Measurements from ENCODE around the gene TRMT10A. TPM values are rescaled to one million over a fixed set of nuclear protein-coding genes. Genes with fewer than 3 reads are reported as not detected.
"Not testable (repeated sequence)": the region's sequence is repeated elsewhere in the genome, so short reads cannot be mapped to it uniquely, and the experiment has no call there.

TRMT10A gene
- total RNA-seq, 1 donor from 2014 or later: 5.5 TPM

DNA sequence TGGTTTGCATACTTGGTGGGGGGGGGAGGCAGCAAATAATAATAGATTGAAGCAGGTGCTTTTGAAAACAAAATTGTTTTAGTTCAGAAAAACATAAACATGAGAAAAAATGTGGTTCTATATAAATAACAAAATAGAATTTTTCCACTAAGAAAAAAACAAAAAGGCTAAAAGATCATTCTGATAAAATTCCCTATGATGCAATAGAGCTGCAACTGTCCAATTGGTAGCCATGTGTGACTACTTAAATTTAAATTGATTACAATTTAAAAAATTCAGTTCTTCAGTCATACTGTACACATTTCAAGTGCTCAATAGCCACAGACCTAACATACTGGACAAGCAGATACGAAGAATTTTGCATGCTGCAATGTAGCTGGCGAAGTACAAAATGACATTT is 11.0 kb downstream of the TRMT10A start:
- no peaks in the 10 kb centered on the region for H3K36me3 Mint-ChIP-seq
- no peak overlapping the region for H3K27ac Mint-ChIP-seq
- TF ChIP-seq, protein P1, sequence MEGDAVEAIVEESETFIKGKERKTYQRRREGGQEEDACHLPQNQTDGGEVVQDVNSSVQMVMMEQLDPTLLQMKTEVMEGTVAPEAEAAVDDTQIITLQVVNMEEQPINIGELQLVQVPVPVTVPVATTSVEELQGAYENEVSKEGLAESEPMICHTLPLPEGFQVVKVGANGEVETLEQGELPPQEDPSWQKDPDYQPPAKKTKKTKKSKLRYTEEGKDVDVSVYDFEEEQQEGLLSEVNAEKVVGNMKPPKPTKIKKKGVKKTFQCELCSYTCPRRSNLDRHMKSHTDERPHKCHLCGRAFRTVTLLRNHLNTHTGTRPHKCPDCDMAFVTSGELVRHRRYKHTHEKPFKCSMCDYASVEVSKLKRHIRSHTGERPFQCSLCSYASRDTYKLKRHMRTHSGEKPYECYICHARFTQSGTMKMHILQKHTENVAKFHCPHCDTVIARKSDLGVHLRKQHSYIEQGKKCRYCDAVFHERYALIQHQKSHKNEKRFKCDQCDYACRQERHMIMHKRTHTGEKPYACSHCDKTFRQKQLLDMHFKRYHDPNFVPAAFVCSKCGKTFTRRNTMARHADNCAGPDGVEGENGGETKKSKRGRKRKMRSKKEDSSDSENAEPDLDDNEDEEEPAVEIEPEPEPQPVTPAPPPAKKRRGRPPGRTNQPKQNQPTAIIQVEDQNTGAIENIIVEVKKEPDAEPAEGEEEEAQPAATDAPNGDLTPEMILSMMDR (IDR thresholded peaks at IDR 0.05; ENCODE audit: unreplicated experiment): no peak
- H3K27me3 Mint-ChIP-seq (ENCODE audit: low read depth): no peaks in the 10 kb centered on the region
- DNase-seq (ENCODE audit: low spot score in 2 of 2, unreplicated experiment in 2 of 2): no peak
- no peaks in the 10 kb centered on the region for H3K9me3 Mint-ChIP-seq
- no peak overlapping the region for H3K4me3 Mint-ChIP-seq
- no peaks in the 10 kb centered on the region for H3K4me1 Mint-ChIP-seq

DNA sequence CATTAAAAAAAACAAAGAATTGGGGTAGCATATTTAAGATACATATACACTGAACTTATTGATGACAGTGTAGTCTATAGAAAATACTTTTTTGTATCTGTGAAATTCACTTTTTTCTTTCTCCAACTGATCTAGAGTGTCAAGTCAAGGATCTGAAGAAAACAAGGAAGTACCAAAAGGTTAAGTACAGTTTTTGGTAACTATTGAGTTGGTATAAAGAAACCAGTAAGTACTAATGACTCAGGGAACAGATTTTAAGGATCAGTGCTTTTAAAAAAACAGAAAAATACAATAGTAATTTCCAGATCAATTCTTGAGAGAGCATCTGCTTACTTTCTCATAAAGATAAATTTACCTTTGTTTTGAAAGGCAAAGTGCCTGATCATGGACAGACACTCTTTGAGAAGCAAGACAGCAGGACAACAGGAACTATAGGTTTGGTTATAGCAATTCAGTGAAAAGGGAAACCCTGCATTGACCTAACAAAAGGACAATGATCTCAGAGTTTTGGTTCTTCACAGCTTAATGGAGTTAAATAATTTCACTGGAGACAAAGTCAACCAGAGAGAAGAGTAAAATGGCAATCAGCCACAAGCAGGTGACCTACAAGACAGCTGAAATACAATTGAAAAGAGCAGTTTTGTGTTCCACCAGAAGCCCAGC is 23.4 kb downstream of the TRMT10A start:
- no peak overlapping the region for H3K4me3 Mint-ChIP-seq
- no peak overlapping the region for H3K27ac Mint-ChIP-seq
- H3K9me3 Mint-ChIP-seq: peaks cover 8% of the 10 kb centered on the region
- H3K4me1 Mint-ChIP-seq: no peaks in the 10 kb centered on the region
- H3K27me3 Mint-ChIP-seq (ENCODE audit: low read depth): peaks cover 4% of the 10 kb centered on the region
- no peaks in the 10 kb centered on the region for H3K36me3 Mint-ChIP-seq
- DNase-seq (ENCODE audit: low spot score in 2 of 2, unreplicated experiment in 2 of 2): no peak
- TF ChIP-seq, protein P1 (IDR thresholded peaks at IDR 0.05; ENCODE audit: unreplicated experiment): no peak

DNA sequence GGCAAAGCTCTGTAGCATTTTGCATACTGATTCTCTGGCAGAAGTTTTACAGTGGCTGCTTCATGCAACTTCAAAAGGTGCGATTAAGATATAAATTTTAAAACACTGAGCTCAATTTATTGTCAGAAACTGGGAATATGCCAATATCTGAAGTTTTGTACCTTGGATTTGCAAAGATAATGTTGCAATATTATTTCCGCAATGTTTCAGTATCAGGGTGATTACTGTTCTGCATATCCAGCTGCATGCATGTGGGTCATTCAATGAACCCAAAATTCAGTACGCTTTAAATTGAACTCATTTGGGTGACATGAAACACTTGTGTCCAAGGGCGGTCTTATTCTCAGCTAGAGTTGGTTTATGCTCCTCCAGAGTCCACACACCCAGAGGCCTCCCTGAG is 26.2 kb downstream of the TRMT10A start:
- TF ChIP-seq, protein P1 (IDR thresholded peaks at IDR 0.05; ENCODE audit: unreplicated experiment): no peak
- Mint-ChIP-seq H3K4me1 (no peaks in the 10 kb centered on the region), H3K27ac (no peak overlapping the region), H3K4me3 (no peak overlapping the region), H3K9me3 (no peaks in the 10 kb centered on the region), H3K27me3 (ENCODE audit: low read depth) (peaks cover 8% of the 10 kb centered on the region), H3K36me3 (no peaks in the 10 kb centered on the region)
- no peak for DNase-seq (ENCODE audit: low spot score in 2 of 2, unreplicated experiment in 2 of 2)

DNA sequence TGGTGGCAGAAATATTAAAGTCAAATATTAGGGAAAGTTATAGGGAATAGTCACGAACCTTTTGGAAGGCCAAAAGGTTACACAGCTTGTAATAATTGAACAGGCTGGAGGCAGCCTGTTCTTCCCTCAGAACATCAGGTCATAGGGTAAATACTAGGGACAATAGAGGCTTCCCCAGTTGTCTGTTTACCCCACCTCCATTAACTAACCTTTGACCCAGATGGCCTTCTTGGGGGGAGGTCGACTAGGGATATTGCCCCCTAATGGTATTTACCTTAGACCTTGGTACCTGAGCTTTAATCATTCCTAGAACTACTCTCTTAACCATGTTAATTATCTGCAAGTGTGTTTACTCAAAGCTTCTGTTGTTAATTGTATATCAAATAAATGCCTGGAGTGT is 27.0 kb downstream of the TRMT10A start:
- Mint-ChIP-seq H3K27ac (no peak overlapping the region), H3K4me1 (no peaks in the 10 kb centered on the region), H3K36me3 (no peaks in the 10 kb centered on the region), H3K27me3 (ENCODE audit: low read depth) (peaks cover 13% of the 10 kb centered on the region), H3K4me3 (no peak overlapping the region), H3K9me3 (no peaks in the 10 kb centered on the region)
- DNase-seq (ENCODE audit: low spot score in 2 of 2, unreplicated experiment in 2 of 2): no peak
- TF ChIP-seq, protein P1 (IDR thresholded peaks at IDR 0.05; ENCODE audit: unreplicated experiment): no peak

DNA sequence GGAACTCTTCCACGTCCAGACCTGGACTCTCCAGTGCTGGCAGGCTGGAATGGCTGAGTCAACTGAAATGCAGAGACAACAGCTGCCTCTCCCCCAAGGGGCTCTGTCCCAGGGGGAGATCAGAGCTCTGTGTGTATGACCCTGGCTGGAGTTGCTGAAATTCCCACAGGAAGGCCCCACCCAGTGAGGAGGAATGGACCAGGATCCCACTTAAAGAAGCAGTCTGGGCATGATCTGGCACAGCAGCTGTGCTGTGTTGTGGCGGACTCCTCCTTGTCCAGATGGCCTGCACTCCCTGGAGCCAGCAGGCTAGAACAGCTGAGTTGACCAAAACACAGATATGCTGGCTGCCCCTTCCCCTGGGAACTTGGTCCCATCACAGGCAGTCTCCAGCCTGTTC is 27.6 kb downstream of the TRMT10A start:
- Mint-ChIP-seq H3K27me3 (ENCODE audit: low read depth) (peaks cover 17% of the 10 kb centered on the region), H3K27ac (no peak overlapping the region), H3K36me3 (no peaks in the 10 kb centered on the region), H3K4me3 (no peak overlapping the region), H3K4me1 (no peaks in the 10 kb centered on the region), H3K9me3 (no peaks in the 10 kb centered on the region)
- TF ChIP-seq, protein P1 (IDR thresholded peaks at IDR 0.05; ENCODE audit: unreplicated experiment): no peak
- DNase-seq (ENCODE audit: low spot score in 2 of 2, unreplicated experiment in 2 of 2): no peak

DNA sequence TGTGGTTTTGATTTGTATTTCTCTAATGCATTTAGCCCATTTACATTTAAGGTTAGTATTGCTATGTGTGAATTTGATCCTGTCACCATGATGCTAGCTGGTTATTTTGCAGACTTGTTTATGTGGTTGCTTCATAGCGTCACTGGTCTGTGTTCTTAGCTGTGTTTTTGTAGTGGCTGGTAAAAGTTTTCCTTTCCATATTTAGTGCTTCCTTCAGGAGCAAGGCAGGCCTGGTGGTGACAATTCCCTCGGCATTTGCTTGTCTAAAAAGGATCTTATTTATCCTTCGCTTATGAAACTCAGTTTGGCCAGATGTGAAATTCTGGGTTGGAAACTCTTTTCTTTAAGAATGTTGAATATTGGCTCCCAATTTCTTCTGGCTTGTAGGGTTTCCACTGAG is 29.1 kb downstream of the TRMT10A start:
- not testable (repeated sequence) for DNase-seq (ENCODE audit: low spot score in 2 of 2, unreplicated experiment in 2 of 2); H3K4me1 Mint-ChIP-seq
- peaks cover 16% of the 10 kb centered on the region for H3K27me3 Mint-ChIP-seq (ENCODE audit: low read depth)

More for the DNA sequence above, 29.1 kb downstream of the TRMT10A start:
- not testable (repeated sequence) for H3K36me3 Mint-ChIP-seq, H3K27ac Mint-ChIP-seq, H3K4me3 Mint-ChIP-seq, H3K9me3 Mint-ChIP-seq
